Measurements from ENCODE around the gene INTS4. TPM values are rescaled to one million over a fixed set of nuclear protein-coding genes. Genes with fewer than 3 reads are reported as not detected.
A peak's percentile ranks its signal among the peaks of the same experiment; 100 is the strongest.

Gene INTS4
- total and polyA plus RNA-seq, 8 donors, result 31.1 to 63.9 (median 51.9) TPM

- Histone ChIP-seq H3K27ac (peak overlapping the region; percentile 47 to 62), H3K27me3 (peaks cover 0 to 17% of the 10 kb centered on the region in 2 donors), H3K4me1 (peaks cover 0 to 2% of the 10 kb centered on the region in 2 donors), H3K4me3 (peak overlapping the region; percentile 45 to 50), H3K36me3 (no peaks in the 10 kb centered on the region), H3K9me3 (no peaks in the 10 kb centered on the region)
- intact Hi-C loops (cut with DNase I), result no loop called here
- TF ChIP-seq CTCF (IDR thresholded peaks at IDR 0.05), result no peak
- peak; percentile 5 for ATAC-seq
- DNase-seq, result no peak
Measured at GRCh38 chr11:78023426-78023825, 29.0 kb upstream of the INTS4 start.

GRCh38 chr11:78022397-78023396 is 28.2 kb upstream of the INTS4 start, which contains the start of gene KCTD14:
KCTD14 (minus strand) TSS chr11:78023276; CDS start chr11:78023249, 27 bp downstream.
- TF ChIP-seq CTCF (IDR thresholded peaks at IDR 0.05), result no peak
- peak in 2 of 4 donors; percentile 70 to 87 for DNase-seq
- intact Hi-C loops (cut with DNase I), result no loop called here
- Histone ChIP-seq H3K36me3 (no peaks in the 10 kb centered on the region), H3K27me3 (peaks cover 0 to 17% of the 10 kb centered on the region in 2 donors), H3K4me3 (peak within 1 kb of the TSS; percentile 45 to 50), H3K4me1 (peaks cover 0 to 2% of the 10 kb centered on the region in 2 donors), H3K27ac (peak within 1 kb of the TSS; percentile 47 to 62), H3K9me3 (no peaks in the 10 kb centered on the region)
- ATAC-seq, result peak; percentile 94

- peak overlapping the region in 1 of 2 donors; percentile 45 for H3K4me3 ChIP-seq
Measured at GRCh38 chr11:78021611-78022010, 27.1 kb upstream of the INTS4 start.

GRCh38 chr11:78020246-78020645 is 25.8 kb upstream of the INTS4 start:
- peaks cover 0 to 2% of the 10 kb centered on the region in 2 donors for H3K4me1 ChIP-seq
- peaks cover 0 to 17% of the 10 kb centered on the region in 2 donors for H3K27me3 ChIP-seq
- H3K4me3 ChIP-seq, result no peak overlapping the region
- no peak for TF ChIP-seq CTCF (IDR thresholded peaks at IDR 0.05)
- DNase-seq (no peak), ATAC-seq (peak; percentile 7)
- H3K27ac ChIP-seq, result no peak overlapping the region
- intact Hi-C loops (cut with DNase I), result no loop called here
- H3K9me3 ChIP-seq, result no peaks in the 10 kb centered on the region
- peaks cover 0 to 14% of the 10 kb centered on the region in 2 donors for H3K36me3 ChIP-seq

More at GRCh38 chr11:78021611-78022010, 27.1 kb upstream of the INTS4 start:
- Histone ChIP-seq H3K36me3 (peaks cover 0 to 7% of the 10 kb centered on the region in 2 donors), H3K27ac (no peak overlapping the region), H3K4me1 (peaks cover 0 to 2% of the 10 kb centered on the region in 2 donors), H3K27me3 (peaks cover 0 to 17% of the 10 kb centered on the region in 2 donors), H3K9me3 (no peaks in the 10 kb centered on the region)
- DNase-seq, result no peak
- intact Hi-C loops (cut with DNase I), result no loop called here
- TF ChIP-seq CTCF (IDR thresholded peaks at IDR 0.05), result no peak
- peak; percentile 26 for ATAC-seq

- no peak for TF ChIP-seq CTCF (IDR thresholded peaks at IDR 0.05)
- ATAC-seq, result no peak
- Histone ChIP-seq H3K36me3 (peaks cover 0 to 14% of the 10 kb centered on the region in 2 donors), H3K9me3 (no peaks in the 10 kb centered on the region), H3K27me3 (peaks cover 0 to 17% of the 10 kb centered on the region in 2 donors), H3K4me3 (no peak overlapping the region), H3K4me1 (peaks cover 0 to 2% of the 10 kb centered on the region in 2 donors), H3K27ac (no peak overlapping the region)
- intact Hi-C loops (cut with DNase I), result no loop called here
- no peak for DNase-seq
Measured at GRCh38 chr11:78019808-78020207, 25.3 kb upstream of the INTS4 start.
